ENCODE data around the gene SFRP5. TPM values are rescaled to one million over a fixed set of nuclear protein-coding genes. Genes with fewer than 3 reads are reported as not detected.

The SFRP5 gene
- total RNA-seq, 1 experiment from 2014 or later = not detected

DNA sequence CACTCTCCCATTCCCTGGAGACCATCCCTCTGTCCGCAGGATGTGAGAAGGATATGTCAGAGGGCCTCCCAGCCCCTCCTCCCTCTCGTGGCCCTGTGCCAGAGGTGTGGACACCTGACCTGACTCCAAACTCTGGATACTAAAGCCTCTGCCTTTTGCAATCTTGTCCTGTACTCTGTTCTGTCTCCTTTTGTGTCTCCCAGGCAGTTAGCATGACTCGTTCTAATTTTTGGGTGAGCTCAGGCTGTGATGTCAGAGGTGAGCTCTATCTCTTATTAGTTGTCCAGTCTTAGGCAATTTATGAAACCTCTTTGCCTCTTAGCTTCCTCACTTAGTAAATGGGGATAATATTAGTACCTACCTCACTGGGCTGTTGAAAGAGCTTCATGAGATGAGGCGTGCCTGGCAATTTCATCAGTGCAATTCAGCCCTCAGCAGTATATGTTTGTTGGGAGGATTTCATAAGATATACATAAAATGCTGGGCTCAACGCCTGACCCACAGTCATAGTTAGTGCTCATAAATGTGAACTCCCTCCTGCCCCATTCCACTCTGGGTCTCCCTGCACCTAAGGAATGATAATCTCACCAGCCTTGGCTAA, 47.4 kb downstream of the SFRP5 start:
- ChIA-PET RAD21 (ENCODE audit: low non-redundant PET in 1 of 2, low total read pairs in 2 of 2, uncharacterized antibody in 2 of 2, unreplicated experiment in 2 of 2) (interaction anchor here (0.6 to 1.6 kb wide), 3 partner anchors 11 to 111 kb away, joined by 3 to 6 read pairs (median 3); no protein-coding TSS in a partner anchor), POLR2A (interaction anchor here (2.1 kb wide), 1 partner anchor 10 kb away, joined by 12 read pairs; the partner anchor contains the start of gene MARVELD1), CTCF (interaction anchor here (0.9 to 3.2 kb wide), 7 partner anchors 11 to 23 kb away, joined by 3 to 18 read pairs (median 7); partner anchors contain the start of gene MARVELD1)
- no peaks in the 10 kb centered on the region for H3K27me3 ChIP-seq (ENCODE audit: insufficient read depth, low read length)
- no TSS peak for BruUV-seq (replicated peaks)
- H3K4me1 ChIP-seq (ENCODE audit: control insufficient read depth in 1 of 2, insufficient read depth in 2 of 2, low read length in 2 of 2) = peaks cover 7 to 16% of the 10 kb centered on the region in 2 experiments
- no peaks in the 10 kb centered on the region for H4K20me1 ChIP-seq (ENCODE audit: insufficient read depth)
- no peak for DNase-seq (ENCODE audit: low read depth, low spot score)
- H3K4me2 ChIP-seq (ENCODE audit: low read length) = no peak overlapping the region
- 0 out of 2 replicates have a peak, but pooled peaks have one; percentile 17 for ATAC-seq
- TF ChIP-seq EGR1 (IDR thresholded peaks at IDR 0.05; ENCODE audit: low read depth) (no peak), SRF (IDR thresholded peaks at IDR 0.05; ENCODE audit: low read depth) (no peak), POLR2A (IDR thresholded peaks at IDR 0.05; ENCODE audit: borderline replicate concordance, extremely low read depth, insufficient read depth, insufficient read length) (no peak), EZH2phosphoT487 (IDR thresholded peaks at IDR 0.05; ENCODE audit: borderline replicate concordance) (no peak), EZH2 (IDR thresholded peaks at IDR 0.05) (no peak), YY1 (IDR thresholded peaks at IDR 0.05; ENCODE audit: extremely low read depth, insufficient replicate concordance, low read depth, low read length) (no peak), CEBPB (IDR thresholded peaks at IDR 0.05; ENCODE audit: low read depth) (no peak), CBX3 (IDR thresholded peaks at IDR 0.05; ENCODE audit: low read depth) (no peak), ZNF274 (IDR thresholded peaks at IDR 0.05; ENCODE audit: low read depth, low read length) (no peak), SIN3A (IDR thresholded peaks at IDR 0.05; ENCODE audit: low read depth) (no peak), TCF7L2 (IDR thresholded peaks at IDR 0.05; ENCODE audit: borderline replicate concordance, extremely low read depth, insufficient read depth, insufficient read length) (no peak), ZFX (IDR thresholded peaks at IDR 0.05) (no peak), ELF1 (IDR thresholded peaks at IDR 0.05; ENCODE audit: borderline replicate concordance, low read depth) (no peak), JUND (IDR thresholded peaks at IDR 0.05) (no peak), POLR2AphosphoS5 (IDR thresholded peaks at IDR 0.05; ENCODE audit: low read depth, low read length) (no peak), FOSL1 (IDR thresholded peaks at IDR 0.05; ENCODE audit: low read depth) (no peak)
- TF ChIP-seq, protein P1, sequence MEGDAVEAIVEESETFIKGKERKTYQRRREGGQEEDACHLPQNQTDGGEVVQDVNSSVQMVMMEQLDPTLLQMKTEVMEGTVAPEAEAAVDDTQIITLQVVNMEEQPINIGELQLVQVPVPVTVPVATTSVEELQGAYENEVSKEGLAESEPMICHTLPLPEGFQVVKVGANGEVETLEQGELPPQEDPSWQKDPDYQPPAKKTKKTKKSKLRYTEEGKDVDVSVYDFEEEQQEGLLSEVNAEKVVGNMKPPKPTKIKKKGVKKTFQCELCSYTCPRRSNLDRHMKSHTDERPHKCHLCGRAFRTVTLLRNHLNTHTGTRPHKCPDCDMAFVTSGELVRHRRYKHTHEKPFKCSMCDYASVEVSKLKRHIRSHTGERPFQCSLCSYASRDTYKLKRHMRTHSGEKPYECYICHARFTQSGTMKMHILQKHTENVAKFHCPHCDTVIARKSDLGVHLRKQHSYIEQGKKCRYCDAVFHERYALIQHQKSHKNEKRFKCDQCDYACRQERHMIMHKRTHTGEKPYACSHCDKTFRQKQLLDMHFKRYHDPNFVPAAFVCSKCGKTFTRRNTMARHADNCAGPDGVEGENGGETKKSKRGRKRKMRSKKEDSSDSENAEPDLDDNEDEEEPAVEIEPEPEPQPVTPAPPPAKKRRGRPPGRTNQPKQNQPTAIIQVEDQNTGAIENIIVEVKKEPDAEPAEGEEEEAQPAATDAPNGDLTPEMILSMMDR (IDR thresholded peaks at IDR 0.05 in 2 of 3, conservative IDR thresholded peaks at IDR 0.05 in 1 of 3; ENCODE audit: borderline replicate concordance in 1 of 3, insufficient read depth in 1 of 3, low read depth in 2 of 3, low read length in 2 of 3) = no peak
- TF ChIP-seq, protein P2, sequence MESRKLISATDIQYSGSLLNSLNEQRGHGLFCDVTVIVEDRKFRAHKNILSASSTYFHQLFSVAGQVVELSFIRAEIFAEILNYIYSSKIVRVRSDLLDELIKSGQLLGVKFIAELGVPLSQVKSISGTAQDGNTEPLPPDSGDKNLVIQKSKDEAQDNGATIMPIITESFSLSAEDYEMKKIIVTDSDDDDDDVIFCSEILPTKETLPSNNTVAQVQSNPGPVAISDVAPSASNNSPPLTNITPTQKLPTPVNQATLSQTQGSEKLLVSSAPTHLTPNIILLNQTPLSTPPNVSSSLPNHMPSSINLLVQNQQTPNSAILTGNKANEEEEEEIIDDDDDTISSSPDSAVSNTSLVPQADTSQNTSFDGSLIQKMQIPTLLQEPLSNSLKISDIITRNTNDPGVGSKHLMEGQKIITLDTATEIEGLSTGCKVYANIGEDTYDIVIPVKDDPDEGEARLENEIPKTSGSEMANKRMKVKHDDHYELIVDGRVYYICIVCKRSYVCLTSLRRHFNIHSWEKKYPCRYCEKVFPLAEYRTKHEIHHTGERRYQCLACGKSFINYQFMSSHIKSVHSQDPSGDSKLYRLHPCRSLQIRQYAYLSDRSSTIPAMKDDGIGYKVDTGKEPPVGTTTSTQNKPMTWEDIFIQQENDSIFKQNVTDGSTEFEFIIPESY (IDR thresholded peaks at IDR 0.05; ENCODE audit: extremely low read depth, insufficient replicate concordance, low read length) = no peak
- TF ChIP-seq, protein P3, sequence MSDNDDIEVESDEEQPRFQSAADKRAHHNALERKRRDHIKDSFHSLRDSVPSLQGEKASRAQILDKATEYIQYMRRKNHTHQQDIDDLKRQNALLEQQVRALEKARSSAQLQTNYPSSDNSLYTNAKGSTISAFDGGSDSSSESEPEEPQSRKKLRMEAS (IDR thresholded peaks at IDR 0.05) = no peak
- TF ChIP-seq, protein P4, sequence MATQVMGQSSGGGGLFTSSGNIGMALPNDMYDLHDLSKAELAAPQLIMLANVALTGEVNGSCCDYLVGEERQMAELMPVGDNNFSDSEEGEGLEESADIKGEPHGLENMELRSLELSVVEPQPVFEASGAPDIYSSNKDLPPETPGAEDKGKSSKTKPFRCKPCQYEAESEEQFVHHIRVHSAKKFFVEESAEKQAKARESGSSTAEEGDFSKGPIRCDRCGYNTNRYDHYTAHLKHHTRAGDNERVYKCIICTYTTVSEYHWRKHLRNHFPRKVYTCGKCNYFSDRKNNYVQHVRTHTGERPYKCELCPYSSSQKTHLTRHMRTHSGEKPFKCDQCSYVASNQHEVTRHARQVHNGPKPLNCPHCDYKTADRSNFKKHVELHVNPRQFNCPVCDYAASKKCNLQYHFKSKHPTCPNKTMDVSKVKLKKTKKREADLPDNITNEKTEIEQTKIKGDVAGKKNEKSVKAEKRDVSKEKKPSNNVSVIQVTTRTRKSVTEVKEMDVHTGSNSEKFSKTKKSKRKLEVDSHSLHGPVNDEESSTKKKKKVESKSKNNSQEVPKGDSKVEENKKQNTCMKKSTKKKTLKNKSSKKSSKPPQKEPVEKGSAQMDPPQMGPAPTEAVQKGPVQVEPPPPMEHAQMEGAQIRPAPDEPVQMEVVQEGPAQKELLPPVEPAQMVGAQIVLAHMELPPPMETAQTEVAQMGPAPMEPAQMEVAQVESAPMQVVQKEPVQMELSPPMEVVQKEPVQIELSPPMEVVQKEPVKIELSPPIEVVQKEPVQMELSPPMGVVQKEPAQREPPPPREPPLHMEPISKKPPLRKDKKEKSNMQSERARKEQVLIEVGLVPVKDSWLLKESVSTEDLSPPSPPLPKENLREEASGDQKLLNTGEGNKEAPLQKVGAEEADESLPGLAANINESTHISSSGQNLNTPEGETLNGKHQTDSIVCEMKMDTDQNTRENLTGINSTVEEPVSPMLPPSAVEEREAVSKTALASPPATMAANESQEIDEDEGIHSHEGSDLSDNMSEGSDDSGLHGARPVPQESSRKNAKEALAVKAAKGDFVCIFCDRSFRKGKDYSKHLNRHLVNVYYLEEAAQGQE (IDR thresholded peaks at IDR 0.05; ENCODE audit: low read depth) = no peak
- no peak overlapping the region for H3K4me3 ChIP-seq (replicated peaks in 1 of 2; ENCODE audit: low read depth in 1 of 2, low read length in 2 of 2)
- H3K27ac ChIP-seq (ENCODE audit: low read depth, low read length) = no peak overlapping the region
- H3K9me3 ChIP-seq (ENCODE audit: control insufficient read depth in 1 of 2, insufficient read depth in 1 of 2, low read depth in 1 of 2, low read length in 2 of 2) = no peaks in the 10 kb centered on the region
- intact Hi-C loops (cut with micrococcal nuclease) = no loop called here
- H2AFZ ChIP-seq (ENCODE audit: low read depth, low read length, poor library complexity, severe bottlenecking) = no peak overlapping the region
- no peak overlapping the region for H3K9ac ChIP-seq (ENCODE audit: low read length)
- no peaks in the 10 kb centered on the region for H3K9me2 ChIP-seq (ENCODE audit: insufficient read depth)
- no peaks in the 10 kb centered on the region for H3K36me3 ChIP-seq (ENCODE audit: control insufficient read depth in 1 of 2, insufficient read depth in 2 of 2, low read length in 2 of 2)
- no peaks in the 10 kb centered on the region for H3K79me2 ChIP-seq (ENCODE audit: insufficient read depth, low read length)

All from HCT116 (cell line).